Measurements from ENCODE around the gene SYT1.

Gene SYT1

DNA sequence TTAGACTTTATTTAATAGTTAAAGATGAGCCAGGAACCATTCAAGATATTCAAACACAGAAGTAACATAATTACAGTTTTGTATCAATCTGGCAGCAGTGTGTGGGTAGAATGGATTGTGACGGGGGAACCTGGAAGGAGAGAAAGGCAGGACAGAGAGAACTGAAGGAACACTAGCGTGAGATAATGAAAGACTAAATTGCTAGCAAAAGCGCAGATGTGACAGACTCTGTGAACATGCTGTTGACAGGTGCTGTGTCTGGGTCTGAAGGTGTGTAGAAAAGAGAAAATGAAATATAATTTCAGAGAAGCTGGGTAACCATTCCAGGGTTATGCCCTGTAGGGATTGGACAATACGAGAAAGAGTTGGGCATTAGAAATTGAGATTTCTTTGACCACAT is 372.3 kb downstream of the SYT1 start:
- no peak for DNase-seq

DNA sequence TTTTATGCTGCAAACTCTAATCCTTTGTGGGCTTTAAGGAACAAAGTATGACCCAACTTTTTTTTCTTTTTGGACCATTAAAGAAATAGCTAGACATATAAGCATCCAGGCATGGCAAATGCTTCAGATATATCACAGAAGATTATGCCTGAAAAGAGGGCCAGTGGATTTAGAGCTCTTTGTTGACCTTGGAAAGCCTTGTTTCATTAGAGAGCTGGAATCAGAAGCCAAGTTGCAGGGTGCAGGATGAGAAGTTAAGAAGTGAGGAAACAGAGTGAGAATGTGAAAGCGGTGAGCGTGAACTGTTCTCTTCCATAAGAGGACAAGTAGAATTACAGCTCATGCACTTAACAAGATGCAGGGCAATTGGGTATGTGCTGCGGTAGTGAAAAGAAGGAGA is 373.7 kb downstream of the SYT1 start:
- DNase-seq: no peak

- no peak for DNase-seq
These were observed 382.9 kb downstream of the SYT1 start for GRCh38 chr12:79247494-79247893.

- no peak for DNase-seq
These were observed 385.6 kb downstream of the SYT1 start for GRCh38 chr12:79250186-79250585.

GRCh38 chr12:79250960-79251755 is 386.6 kb downstream of the SYT1 start:
- no peak for DNase-seq

- no peak for DNase-seq
These were observed 387.9 kb downstream of the SYT1 start for GRCh38 chr12:79252358-79253075.

DNA sequence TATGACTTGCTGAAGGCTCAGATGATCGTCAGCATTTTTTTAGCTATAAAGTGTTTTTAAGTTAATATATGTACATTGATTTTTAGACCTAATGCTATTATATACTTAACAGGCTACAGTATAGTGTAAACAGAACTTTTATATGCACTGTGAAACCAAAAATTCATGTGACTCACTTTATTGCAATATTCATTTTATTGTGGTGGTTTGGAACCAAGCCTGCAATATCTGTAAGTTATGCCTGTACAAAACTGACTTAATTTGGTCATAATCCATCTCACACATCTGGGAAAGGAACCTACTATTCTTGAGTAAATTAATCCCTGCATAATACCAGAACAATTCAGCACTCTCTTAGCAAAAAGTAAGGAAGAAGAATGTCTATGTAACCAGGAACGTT is 390.7 kb downstream of the SYT1 start:
- no peak for DNase-seq

DNA sequence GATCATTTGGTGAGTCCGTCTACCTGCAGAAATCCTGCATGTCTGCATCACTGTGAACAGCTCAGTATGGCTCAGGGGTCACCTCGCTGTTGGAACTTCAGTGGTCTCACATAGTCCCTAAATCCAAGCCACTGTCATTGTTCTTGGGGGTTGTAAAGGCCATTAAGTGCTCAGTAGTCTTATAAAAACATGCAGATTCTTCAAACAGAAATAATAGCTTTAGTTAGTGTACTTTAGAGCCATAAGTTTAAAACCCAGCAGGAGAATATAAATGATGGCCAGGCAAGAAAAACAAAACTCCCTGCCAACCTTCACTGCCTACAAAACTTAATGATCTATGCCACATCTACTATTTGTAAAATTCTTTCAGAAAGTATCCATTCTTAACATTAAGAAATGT is 396.3 kb downstream of the SYT1 start:
- no peak for DNase-seq

- no peak for DNase-seq
These were observed 398.4 kb downstream of the SYT1 start for GRCh38 chr12:79262938-79263337.

DNA sequence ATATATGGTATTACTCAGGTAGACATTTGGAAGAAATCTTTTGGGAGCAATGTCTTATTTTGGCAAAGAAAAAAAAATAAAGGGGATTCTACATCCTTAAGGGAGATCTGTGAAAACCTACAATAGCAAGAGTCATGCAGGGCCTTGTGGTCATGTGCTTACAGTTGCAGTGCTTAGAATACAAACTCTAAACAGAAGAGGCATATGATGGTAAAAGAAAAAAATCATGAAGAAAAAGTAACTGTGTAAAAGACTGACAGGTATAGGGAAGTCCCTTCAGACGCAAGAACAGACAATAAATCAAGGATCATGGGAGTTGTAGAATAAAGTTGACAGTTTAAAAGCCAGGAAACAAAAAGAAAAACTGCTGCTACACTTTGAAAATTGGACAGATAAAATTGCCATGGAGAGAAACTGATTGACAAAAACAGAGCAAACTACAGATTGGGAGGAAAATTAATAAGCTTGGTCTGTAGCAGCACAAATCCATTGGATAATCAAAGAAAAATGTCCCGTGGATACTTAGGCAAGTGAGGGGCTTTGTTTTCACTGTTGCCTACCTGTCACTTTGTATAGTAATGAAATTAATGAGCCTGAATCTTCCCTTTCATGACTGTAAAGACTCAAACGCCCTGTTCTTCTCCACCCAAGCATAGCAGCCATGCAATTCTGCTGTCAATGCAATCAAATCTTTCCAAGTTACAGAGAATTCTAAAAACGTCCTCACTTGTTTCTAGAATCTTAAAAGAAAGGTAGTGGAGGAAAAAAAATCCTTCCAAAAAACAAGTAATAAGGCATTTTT is 402.0 kb downstream of the SYT1 start:
- DNase-seq: no peak

DNA sequence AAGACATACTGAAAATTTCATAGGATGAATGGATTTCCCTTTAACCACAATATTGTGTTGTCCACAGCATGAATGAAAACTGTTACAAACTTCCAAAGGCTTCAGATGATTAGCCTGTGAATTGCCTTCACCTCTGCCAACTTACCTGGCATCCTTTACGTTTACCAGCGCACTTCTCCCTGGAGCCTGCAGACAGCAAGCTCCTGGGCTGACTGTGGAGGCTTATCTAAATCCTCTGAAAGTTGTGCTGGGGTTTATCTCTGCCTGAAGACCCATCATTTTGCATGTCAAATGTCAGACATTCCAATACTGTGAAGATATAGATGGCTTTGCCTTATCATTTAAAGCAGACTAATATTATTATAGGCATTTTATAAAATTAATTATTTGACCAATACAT is 403.0 kb downstream of the SYT1 start:
- no peak for DNase-seq

DNA sequence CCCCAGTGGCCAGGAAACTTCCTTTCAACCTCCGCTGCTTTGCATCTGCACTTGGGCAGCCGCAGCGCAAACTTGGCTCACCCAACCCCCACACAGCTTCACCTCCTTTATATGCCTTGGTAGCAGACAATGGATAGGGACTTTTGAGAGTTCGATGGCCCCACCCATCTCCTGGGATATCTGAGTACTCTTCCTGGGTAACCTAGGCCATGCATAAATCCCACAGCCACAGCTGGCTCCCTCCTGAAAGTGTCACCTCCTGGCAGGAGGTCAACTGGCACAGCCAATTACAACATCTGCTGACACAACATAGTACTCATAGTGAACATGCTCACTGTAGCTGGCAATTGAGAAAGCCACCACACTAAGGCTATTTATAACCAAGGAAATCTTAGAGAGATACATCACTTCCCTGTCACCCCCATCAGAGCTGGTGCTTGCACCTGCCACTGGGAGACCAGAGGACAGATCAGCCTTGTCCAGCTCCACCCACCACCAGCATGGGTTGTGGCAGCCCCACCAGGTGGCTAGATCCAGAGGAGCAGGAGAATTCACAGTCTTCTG is 410.0 kb downstream of the SYT1 start:
- DNase-seq: no peak

DNA sequence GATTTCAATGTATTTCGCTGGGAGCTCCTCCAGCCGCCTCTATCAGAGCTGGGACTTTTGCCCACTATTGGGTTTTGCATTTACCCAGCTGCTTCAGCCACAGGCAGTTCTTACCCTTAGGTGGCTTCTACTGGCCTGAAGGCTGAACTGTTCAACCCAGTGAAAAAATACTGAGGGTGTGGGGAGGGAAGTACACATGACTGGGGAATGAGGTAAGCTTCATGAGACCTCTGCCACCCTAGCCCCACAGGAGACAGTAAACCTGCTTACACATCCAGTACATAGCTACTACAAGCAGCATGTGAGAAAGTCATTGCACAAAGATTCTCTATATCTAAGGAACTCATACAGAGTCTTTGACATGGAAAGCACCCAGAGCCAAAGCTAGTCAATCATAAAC is 411.1 kb downstream of the SYT1 start:
- no peak for DNase-seq

GRCh38 chr12:79283364-79283763 is 418.8 kb downstream of the SYT1 start:
- DNase-seq: no peak

GRCh38 chr12:79288911-79289310 is 424.3 kb downstream of the SYT1 start:
- no peak for DNase-seq

GRCh38 chr12:79291711-79292110 is 427.1 kb downstream of the SYT1 start:
- DNase-seq: no peak

DNA sequence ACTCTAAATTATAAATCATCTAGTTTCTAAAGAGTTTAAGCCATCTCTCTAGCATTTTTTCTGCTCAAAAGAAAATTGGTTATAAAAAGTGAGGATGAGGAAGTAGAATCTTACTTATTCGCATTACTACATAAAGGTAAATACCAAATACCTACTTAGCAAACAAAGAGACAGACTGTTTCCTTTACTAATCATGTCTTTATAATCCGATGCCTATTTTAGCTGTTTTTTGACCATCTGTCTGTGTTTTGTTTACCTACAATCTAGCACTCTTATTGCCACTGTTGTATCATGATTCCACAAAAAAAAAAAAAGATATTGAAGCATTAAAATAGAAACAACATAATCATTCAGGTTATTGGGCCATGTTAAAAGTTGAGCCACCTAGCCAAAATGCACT is 430.0 kb downstream of the SYT1 start:
- DNase-seq: no peak

DNA sequence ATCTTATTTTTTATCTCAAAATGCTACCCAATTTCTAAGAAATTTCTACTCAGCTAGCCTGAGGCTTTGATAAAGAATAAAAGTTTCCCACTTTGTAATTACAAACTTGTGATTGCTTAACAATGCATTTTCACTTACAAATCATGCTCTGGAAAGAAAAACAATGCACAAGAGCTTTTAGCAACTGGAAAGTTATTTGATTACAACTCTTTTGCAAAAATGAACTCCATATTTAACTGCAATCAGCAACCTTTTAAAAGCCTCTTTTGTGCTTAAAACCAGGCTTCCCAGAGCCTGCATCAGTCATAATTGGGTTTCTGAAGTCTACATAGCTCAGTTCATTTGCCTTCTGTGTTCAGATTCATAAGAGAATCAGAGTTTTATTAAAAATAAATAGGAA is 431.0 kb downstream of the SYT1 start:
- DNase-seq: no peak

- no peak for DNase-seq
These were observed 431.6 kb downstream of the SYT1 start for GRCh38 chr12:79296133-79296532.

GRCh38 chr12:79296871-79297270 is 432.3 kb downstream of the SYT1 start:
- DNase-seq: no peak

DNA sequence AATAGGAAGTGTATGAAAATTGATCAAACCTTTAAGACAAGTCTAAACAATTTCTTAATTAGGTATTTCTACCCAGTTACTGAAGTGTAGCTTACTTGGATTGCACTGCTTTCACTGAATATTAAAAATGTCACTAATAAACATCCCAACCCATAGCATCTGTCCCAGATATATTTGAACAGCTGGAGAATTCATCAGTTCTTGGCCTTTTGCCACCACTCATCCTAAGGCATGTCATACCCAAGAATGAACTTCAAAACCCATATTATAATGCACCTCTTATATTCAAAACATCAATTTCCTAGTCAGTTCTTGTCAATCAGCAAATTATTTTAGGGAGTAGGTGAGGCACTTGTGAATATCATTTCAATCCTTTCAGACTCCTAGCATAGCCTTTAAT is 433.9 kb downstream of the SYT1 start:
- DNase-seq: no peak

DNA sequence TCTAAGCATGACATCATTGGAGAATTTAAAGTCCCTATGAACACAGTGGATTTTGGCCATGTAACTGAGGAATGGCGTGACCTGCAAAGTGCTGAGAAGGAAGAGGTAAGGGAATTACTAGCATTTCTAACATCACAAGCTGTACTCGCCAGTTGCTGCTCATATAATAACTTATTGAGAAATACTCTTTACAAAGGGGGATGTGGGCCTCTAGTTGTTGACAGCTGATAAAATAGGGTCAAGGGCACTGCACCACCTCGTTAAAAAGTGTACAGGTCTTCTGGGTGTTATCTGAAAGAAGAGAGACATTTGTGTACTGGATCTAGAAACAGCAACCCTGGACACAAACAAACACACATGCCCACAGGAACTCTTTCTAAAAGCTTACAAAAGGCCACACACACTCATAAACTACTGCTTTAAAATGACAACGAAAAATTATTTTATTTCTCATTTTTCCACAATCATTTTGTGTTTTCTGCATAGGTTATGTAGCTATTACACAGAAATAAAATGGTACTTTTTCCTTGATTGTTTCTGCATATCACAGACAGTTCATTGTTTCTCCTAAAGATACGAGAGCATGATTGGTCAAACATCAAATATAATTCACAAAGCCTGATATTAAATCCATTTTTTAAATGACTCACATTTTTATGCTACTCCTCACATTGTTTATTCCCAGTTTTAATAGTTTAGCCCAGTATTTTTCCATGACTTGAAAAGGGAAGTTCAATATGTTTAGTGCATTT is 435.0 kb downstream of the SYT1 start:
- no peak for DNase-seq

DNA sequence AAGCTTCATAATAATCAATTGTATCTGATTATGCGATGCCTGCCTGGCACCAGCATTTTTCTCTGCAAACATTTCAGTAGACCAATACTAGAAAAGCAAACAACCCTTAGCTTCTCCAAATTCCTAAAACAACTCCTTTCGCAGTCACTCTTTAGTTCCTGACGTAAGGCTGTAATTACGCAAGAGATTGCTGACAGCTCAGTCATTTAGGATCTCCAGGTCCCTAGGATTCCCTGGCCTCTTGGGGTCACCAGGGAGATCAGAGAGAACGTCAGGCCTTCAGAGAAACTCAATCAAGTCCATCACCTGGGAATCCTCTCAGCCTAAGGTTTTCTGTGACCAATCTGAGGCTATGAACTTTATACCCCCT is 435.6 kb downstream of the SYT1 start:
- DNase-seq: no peak

All from hematopoietic multipotent progenitor cell treated with erythropoietin and hydrocortisone succinate and interleukin-3 and kit ligand, for 6 days (in vitro differentiated cells).